Activated naive CD8-positive, alpha-beta T cell treated with anti-CD3 and anti-CD28 coated beads, Interleukin-2, amount 50 U/mL, for 24 hours (primary cell): ENCODE data around the gene TGFBR3.
"Not testable (repeated sequence)": the region's sequence is repeated elsewhere in the genome, so short reads cannot be mapped to it uniquely, and the experiment has no call there.

Experiments
- ATAC-seq: fragments of 150-1000 bp; cut with Tn5 transposase; one replicate; pipeline ENCODE4 v1.10.0; 2021
- DNase-seq: peaks from one replicate; pipeline ENCODE4 v3.0.0; 2021
- H3K27ac Mint-ChIP-seq: one replicate; pipeline ENCODE4 v1.8.0; 2021; ENCODE audit warnings: mild to moderate bottlenecking, mixed read lengths
- H3K27me3 Mint-ChIP-seq: one replicate; pipeline ENCODE4 v1.8.0; 2021; ENCODE audit warnings: mixed read lengths
- H3K36me3 Mint-ChIP-seq: one replicate; pipeline ENCODE4 v1.8.0; 2021; ENCODE audit warnings: low read depth, mixed read lengths
- H3K4me1 Mint-ChIP-seq: one replicate; pipeline ENCODE4 v1.8.0; 2021; ENCODE audit warnings: mixed read lengths
- H3K4me3 Mint-ChIP-seq: one replicate; pipeline ENCODE4 v1.8.0; 2021; ENCODE audit warnings: mild to moderate bottlenecking, moderate library complexity, mixed read lengths
- H3K9me3 Mint-ChIP-seq: one replicate; pipeline ENCODE4 v1.8.0; 2021; ENCODE audit warnings: mixed read lengths

Gene TGFBR3

DNA sequence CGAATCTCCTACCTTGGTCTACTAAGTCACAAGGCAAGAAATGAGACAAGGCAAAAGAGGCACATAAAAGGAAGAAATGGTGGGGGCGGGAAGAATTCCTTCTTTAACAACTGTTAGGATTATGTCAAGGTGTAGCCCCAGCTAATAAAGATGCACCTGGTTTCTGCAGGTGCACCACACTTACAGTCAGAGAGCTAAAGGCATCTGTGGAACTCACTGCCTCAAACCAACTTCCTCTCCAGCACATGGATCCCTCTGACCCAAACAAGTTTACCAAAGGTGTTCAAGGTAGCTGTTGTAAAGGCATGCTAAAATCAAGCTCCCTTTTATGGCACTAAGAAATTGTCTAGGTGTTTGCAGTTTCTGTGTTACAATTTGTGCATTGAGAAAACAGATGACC, 38.1 kb downstream of the TGFBR3 start:
- H3K4me1 Mint-ChIP-seq = peaks cover 8% of the 10 kb centered on the region
- no peak overlapping the region for H3K4me3 Mint-ChIP-seq
- H3K9me3 Mint-ChIP-seq = no peaks in the 10 kb centered on the region
- DNase-seq = no peak
- ATAC-seq = no peak
- H3K27me3 Mint-ChIP-seq = no peaks in the 10 kb centered on the region
- H3K36me3 Mint-ChIP-seq = no peaks in the 10 kb centered on the region
- H3K27ac Mint-ChIP-seq = no peak overlapping the region

DNA sequence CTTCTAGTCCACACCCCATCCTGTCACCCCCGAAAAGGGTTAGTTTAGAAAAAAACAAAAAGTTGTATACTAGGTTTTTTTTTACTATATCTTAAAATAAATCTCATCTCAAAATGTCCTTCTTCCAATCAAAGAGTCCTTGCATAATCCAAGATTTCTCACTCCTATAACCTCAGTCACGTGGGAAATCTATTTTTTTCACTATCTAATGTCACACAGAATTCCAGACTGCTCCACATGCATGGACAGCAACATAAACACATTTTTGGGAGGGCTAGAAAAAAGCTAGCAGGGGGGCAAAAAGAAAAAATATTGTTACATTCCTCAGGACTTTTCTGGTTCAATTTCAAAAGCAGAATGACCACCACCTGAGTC, 39.3 kb downstream of the TGFBR3 start:
- no peak for ATAC-seq
- Mint-ChIP-seq H3K27ac (no peak overlapping the region), H3K4me1 (peaks cover 16% of the 10 kb centered on the region), H3K9me3 (no peaks in the 10 kb centered on the region), H3K27me3 (no peaks in the 10 kb centered on the region), H3K4me3 (no peak overlapping the region), H3K36me3 (no peaks in the 10 kb centered on the region)
- no peak for DNase-seq

DNA sequence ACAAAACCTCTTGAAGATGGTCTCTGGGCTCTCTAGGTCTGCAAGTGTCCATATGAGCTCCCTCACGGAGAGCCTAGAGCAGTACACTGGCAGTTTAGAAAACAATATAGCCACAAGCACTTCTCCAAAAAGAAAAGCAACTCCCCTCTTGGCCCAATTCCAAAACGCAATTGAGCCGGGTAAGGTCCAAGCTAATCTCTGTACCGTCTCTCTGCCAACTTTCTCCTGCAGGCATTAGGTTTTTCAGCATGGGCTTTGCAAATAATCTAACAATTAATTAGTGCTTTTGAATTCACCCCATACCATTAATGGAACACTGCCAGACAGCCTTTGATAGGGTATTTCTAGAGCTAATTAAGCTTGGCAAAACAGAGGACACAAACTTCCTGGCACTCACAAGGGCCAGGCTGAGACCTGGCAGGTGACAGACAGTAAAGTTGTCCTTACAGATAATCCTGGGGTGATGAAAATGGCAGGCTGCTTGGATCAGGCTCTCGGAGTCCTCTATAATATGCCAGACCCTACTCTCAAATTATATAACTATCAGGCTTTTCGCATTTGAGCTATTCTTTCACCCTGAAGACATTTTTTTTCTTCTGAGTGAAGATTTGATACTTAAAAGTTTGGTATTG, 39.8 kb downstream of the TGFBR3 start:
- peaks cover 15% of the 10 kb centered on the region for H3K4me1 Mint-ChIP-seq
- H3K9me3 Mint-ChIP-seq = no peaks in the 10 kb centered on the region
- no peak overlapping the region for H3K4me3 Mint-ChIP-seq
- H3K27me3 Mint-ChIP-seq = no peaks in the 10 kb centered on the region
- no peaks in the 10 kb centered on the region for H3K36me3 Mint-ChIP-seq
- no peak overlapping the region for H3K27ac Mint-ChIP-seq
- ATAC-seq (no peak), DNase-seq (no peak)

DNA sequence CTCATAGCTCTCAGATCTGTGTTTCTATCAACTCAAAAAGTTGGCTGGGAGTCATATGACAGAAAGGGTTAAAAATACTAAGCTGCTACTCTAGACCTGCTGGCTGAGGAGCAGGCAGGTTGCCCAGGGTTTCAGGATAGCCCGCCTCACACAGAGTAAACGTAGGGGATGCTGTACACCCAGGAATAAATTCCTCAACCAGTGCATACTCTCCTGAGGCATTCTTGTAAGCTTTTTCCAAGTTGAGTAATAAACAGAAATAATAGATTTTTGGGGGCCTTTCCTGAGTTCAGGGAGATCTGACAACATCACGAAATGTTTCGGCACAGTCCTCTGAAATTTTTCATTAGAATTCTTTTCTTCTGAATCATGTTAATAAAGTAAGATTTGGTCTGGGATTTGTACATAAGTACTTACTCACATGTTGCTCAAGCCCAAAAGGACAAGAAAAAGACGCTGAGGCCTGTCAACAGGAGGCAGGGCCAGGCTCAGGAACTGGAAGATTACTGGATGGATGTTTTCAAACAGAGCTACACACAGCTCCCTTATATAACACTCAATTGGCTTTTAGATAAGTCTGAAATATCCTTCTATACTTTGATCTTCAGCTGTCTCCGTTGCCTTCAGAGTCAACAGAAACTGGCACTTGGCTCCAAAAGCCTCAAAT, 41.0 kb downstream of the TGFBR3 start:
- ATAC-seq (no peak), DNase-seq (no peak)
- Mint-ChIP-seq H3K4me3 (no peak overlapping the region), H3K27ac (no peak overlapping the region), H3K27me3 (no peaks in the 10 kb centered on the region), H3K4me1 (peaks cover 14% of the 10 kb centered on the region), H3K36me3 (no peaks in the 10 kb centered on the region), H3K9me3 (no peaks in the 10 kb centered on the region)

DNA sequence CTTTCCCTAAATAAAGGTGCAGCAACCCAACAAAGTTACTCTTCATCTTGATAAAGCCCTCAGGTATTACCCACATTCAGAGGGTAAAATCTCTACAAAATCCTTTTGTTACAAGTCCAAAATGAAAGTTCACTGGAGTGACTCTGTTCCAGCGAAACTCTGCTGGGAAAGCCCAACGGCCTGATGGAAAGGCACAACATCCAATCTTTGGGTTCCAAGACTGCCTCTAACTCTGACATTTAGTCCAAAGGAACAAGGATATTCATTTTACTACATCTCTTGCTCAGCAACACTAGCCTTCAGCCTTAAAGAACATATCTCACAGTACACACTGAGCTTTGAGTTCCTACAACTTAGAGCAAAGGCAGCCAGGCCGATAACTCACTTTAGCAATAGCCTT, 42.1 kb downstream of the TGFBR3 start:
- H3K4me3 Mint-ChIP-seq = no peak overlapping the region
- no peak for DNase-seq
- H3K27me3 Mint-ChIP-seq = no peaks in the 10 kb centered on the region
- no peaks in the 10 kb centered on the region for H3K9me3 Mint-ChIP-seq
- H3K36me3 Mint-ChIP-seq = no peaks in the 10 kb centered on the region
- no peak for ATAC-seq
- no peak overlapping the region for H3K27ac Mint-ChIP-seq
- peaks cover 14% of the 10 kb centered on the region for H3K4me1 Mint-ChIP-seq

DNA sequence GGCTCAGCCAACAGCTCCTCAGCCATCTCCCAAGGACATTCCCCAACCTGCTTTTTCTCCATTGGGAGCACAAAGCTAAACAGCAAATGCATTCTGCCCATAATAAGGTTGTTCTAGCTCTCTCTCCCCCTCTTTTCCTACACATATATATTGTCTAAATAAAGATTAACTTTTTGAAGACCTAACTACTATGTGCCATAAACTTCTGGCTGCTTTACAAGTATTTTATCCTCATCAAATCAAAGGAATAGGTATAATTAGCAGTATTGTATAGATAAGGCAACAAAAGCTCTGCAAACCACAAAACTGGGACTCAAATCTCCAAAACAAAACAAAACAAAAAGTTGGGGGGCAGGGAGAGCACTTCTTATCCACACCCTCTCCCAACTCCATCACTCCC, 43.4 kb downstream of the TGFBR3 start:
- no peak for DNase-seq

DNA sequence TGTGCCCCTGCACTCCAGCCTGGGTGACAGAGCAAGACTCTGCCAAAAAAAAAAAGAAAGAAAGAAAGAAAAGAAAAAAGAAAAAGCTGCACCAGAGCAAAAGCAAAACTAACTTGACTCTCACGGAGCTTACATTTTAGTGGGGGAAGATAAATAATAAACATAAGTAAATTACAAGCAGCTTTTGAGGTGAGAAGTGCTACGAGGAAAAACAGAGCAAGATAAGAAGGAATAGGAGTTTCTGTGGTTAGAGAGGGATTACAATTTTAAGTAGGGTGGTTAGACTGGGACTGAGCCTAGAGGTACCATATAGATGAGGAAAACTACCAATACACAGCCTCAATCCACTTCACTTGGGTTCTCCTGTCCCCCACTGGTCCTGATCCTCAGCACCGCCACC, 43.9 kb downstream of the TGFBR3 start:
- no peak overlapping the region for H3K4me3 Mint-ChIP-seq
- DNase-seq (no peak), ATAC-seq (no peak)
- H3K27me3 Mint-ChIP-seq = no peaks in the 10 kb centered on the region
- H3K9me3 Mint-ChIP-seq = no peaks in the 10 kb centered on the region
- peaks cover 11% of the 10 kb centered on the region for H3K4me1 Mint-ChIP-seq
- no peak overlapping the region for H3K27ac Mint-ChIP-seq
- no peaks in the 10 kb centered on the region for H3K36me3 Mint-ChIP-seq

More for the DNA sequence above, 43.4 kb downstream of the TGFBR3 start:
- Mint-ChIP-seq H3K36me3 (no peaks in the 10 kb centered on the region), H3K4me1 (peaks cover 11% of the 10 kb centered on the region), H3K9me3 (no peaks in the 10 kb centered on the region), H3K27me3 (no peaks in the 10 kb centered on the region), H3K4me3 (no peak overlapping the region), H3K27ac (no peak overlapping the region)
- no peak for ATAC-seq

DNA sequence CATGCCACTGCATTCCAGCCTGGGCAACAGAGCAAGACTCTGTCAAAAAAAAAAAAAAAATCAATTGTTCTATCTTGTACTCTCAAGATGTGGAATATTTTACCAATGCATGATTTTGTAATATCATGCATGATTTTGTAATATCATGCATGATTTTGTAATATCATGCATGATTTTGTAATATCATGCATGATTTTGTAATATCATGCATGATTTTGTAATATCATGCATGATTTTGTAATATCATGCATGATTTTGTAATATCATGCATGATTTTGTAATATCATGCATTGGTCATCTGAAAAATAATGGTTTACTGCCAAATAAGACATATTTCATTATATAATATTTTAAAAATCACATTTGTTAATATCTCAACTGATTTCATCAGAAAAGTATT, 45.7 kb downstream of the TGFBR3 start:
- not testable (repeated sequence) for DNase-seq, H3K27ac Mint-ChIP-seq, H3K9me3 Mint-ChIP-seq, H3K36me3 Mint-ChIP-seq, H3K27me3 Mint-ChIP-seq, H3K4me3 Mint-ChIP-seq, H3K4me1 Mint-ChIP-seq, ATAC-seq

DNA sequence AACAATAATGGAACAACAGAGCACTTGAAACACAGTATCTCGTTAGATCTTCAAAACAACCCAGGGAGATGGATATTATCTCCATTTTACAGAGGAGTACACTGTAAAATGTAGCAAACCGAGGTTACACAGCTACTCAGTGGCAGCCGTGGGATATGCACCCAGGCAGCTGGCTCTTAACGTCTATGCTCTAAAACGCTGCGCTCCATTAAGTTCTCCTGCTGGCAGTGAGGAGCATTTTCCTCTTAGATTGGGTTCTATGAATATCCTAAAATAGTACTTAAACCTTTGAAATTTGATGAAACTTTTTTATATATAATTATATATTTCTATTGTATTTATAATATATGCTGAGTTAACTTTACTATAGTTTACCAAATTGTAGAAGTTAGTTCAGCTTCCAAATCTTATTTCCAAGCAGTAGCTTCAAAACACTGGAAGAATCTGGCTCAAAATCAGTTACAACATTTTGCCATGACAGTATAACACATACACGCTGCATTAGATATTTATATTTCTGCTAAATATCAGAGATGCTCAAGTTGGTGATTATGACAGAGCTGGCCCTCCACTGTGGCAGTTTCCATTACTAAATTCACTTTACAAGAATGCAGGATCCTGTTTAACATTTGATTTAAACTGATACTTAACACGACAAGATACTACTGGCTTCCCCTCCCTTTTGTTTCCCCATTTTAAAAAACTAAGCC, 49.5 kb downstream of the TGFBR3 start:
- ATAC-seq = no peak
- Mint-ChIP-seq H3K36me3 (no peaks in the 10 kb centered on the region), H3K9me3 (no peaks in the 10 kb centered on the region), H3K4me3 (no peak overlapping the region), H3K27me3 (no peaks in the 10 kb centered on the region), H3K27ac (no peak overlapping the region), H3K4me1 (no peaks in the 10 kb centered on the region)
- DNase-seq = no peak

DNA sequence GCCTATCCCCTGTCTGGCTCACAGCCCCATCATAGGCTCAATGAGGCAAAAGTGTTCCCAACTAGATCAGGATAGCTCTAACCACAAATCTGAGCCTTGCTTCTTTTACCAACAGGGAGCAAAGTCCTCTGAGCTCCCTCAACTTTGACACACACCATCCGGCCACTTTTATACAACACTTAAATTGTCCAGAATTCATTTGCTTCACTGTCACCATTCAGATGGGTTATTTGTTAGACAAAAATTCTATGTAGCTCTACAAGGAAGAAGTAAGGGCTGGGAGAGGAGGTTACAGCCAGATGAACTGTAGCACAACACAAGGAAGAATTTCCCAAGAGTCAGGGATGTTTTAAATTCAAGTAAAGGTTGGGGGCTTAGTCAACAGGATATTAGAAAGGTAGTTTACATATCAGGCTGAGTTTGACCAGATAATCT, 50.8 kb downstream of the TGFBR3 start:
- ATAC-seq (no peak), DNase-seq (no peak)
- Mint-ChIP-seq H3K27ac (no peak overlapping the region), H3K27me3 (no peaks in the 10 kb centered on the region), H3K36me3 (no peaks in the 10 kb centered on the region), H3K9me3 (no peaks in the 10 kb centered on the region), H3K4me3 (no peak overlapping the region), H3K4me1 (peaks cover 12% of the 10 kb centered on the region)

DNA sequence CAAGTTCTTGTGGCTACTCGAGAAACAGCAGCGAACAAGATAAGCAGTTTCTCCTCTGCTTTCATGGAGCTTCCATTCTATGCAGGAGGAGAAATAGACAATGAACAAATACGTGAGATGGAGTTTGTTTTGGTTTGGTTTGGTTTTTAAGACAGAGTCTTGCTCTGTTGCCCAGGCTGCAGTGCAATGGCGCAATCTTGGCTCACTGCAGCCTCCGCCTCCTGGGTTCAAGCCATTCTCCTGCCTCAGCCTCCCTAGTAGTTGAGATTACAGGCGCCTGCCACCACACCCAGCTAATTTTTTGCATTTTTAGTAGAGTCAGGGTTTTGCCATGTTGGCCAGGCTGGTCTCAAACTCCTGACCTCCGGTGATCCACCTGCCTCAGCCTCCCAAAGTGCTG, 51.4 kb downstream of the TGFBR3 start:
- H3K4me1 Mint-ChIP-seq = peaks cover 12% of the 10 kb centered on the region
- not testable (repeated sequence) for H3K4me3 Mint-ChIP-seq, H3K27ac Mint-ChIP-seq, H3K27me3 Mint-ChIP-seq, ATAC-seq, H3K9me3 Mint-ChIP-seq, DNase-seq, H3K36me3 Mint-ChIP-seq

DNA sequence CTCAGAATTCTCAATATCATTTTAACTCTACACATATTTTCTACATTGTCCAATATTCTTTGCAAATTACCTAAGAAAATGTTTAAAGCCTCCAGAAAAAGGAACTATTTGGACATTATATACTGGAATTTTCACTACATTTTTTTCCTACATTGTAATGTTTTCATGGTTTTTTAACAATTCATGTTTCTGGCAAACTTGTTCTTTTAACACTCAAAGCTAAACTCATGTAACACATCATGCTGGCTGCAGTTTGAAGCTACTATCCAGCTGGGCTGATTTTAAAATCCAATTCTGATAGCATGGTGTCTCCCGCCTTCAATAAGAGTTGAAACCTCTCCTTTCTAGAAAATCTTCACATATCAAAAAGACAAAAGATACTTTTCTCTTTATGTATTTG, 52.0 kb downstream of the TGFBR3 start:
- Mint-ChIP-seq H3K27me3 (no peaks in the 10 kb centered on the region), H3K4me3 (no peak overlapping the region), H3K9me3 (no peaks in the 10 kb centered on the region), H3K4me1 (peaks cover 12% of the 10 kb centered on the region), H3K36me3 (no peaks in the 10 kb centered on the region), H3K27ac (no peak overlapping the region)
- no peak for ATAC-seq
- no peak for DNase-seq

DNA sequence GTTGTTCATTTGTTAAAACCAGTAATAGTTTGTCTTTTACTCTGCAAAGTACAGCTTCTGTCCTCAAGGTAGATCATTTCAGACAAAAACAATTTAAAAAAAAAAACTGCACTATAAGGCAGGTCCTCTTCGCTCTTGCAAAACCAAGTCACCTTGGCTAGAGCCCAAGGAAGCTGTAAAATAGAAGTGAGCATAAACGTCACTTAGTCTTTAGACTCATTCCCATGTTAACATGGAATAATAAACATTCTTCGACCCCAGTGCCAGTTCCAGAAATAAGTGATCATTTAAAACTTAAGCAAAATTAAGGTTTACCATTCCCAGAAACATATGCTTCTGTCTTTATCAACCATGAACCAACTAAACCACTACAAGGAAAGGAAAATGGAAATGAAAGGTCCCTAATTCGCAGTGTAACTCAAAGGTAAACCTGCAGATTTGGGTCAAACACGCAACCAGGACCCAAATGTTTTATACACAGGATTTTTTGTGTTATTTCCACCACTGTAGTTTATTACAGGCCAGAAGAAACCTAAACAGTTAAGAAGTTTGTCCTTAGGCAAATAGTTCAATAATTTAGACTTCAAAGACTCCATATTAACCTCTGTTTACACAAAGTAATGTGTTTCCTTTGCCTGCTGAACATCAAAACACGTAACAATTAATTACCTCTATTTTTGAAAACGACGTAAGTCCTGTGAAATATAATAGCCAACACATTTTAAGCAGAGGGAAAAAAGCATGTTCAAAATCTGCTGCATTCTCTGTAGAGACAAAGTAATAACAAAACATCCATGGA, 54.6 kb downstream of the TGFBR3 start:
- H3K9me3 Mint-ChIP-seq = no peaks in the 10 kb centered on the region
- no peak for DNase-seq
- ATAC-seq = no peak
- H3K27ac Mint-ChIP-seq = no peak overlapping the region
- peaks cover 16% of the 10 kb centered on the region for H3K4me1 Mint-ChIP-seq
- H3K36me3 Mint-ChIP-seq = no peaks in the 10 kb centered on the region
- H3K4me3 Mint-ChIP-seq = no peak overlapping the region
- H3K27me3 Mint-ChIP-seq = no peaks in the 10 kb centered on the region

DNA sequence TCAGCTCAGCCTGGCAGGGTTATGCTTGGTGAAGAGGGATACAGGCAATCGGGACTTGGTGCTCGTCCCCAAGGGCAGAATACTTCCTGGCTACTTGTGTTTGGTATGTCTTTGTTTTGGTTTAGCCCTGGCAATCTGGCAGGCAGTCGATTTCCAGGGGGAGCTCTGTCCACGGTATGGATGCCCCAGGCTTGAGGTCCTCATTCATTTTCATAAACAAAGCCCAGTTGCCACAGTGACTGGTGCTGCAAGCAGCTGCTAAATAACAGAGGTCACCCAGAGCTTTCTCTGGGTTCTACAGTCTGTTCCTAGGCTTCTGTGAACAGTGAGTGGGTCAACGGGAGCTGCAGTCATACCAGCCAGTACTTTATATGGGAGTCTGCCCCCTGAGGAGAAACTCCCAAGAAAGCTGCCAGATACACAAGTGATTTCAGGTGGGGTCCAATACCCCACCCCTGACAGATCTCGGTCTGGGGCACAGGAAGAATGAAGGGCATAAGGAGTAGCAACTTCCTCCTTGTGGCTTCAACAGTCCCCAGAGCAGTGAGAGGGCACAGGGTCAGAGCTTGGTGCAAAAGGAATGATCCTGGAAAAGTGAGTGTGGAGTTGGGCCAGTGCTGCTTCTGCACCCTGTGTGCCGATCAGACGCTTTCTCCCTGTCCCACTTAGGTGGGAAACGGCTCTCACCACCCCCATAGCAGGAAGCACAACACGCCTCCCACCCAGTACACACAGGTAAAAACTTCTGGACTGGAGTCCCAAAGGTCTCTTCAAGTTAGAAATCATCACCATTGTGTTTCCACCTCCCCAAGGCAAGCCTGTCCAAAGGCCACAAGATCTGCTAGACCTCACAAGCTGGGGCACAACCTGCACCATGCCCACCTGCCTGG, 55.5 kb downstream of the TGFBR3 start:
- Mint-ChIP-seq H3K4me1 (peaks cover 18% of the 10 kb centered on the region), H3K27ac (no peak overlapping the region), H3K9me3 (no peaks in the 10 kb centered on the region), H3K4me3 (no peak overlapping the region), H3K27me3 (no peaks in the 10 kb centered on the region), H3K36me3 (no peaks in the 10 kb centered on the region)
- DNase-seq (no peak), ATAC-seq (no peak)
